CD14-positive monocyte (primary cell): Measurements from ENCODE around the gene STRBP. TPM values are rescaled to one million over a fixed set of nuclear protein-coding genes. Genes with fewer than 3 reads are reported as not detected.

Experiments
- DNase-seq, 3 donors: peaks; one replicate each; pipeline ENCODE4 v3.0.0-alpha.2; 2011 to 2022
- H2AFZ ChIP-seq: 2 replicates; pipeline ENCODE4 v1.6.0; 2012; ENCODE audit warnings: mild to moderate bottlenecking, low read depth, low read length, inconsistent platforms; ENCODE audit not compliant: insufficient read depth, poor library complexity, severe bottlenecking
- H3K27ac ChIP-seq, 2 donors: 1 replicate in 1 of 2; 2 replicates in 1 of 2; pipeline ENCODE4 v1.5.1; 2012 to 2013; ENCODE audit warnings: low read length in 2 of 2, control low read depth in 1 of 2, inconsistent platforms in 1 of 2, low read depth in 1 of 2, mild to moderate bottlenecking in 1 of 2
- H3K27me3 ChIP-seq, 2 donors: one replicate each; pipeline versions ENCODE4 v1.6.0 to v1.6.1; 2011 to 2013; ENCODE audit warnings: low read length in 2 of 2; ENCODE audit not compliant: control insufficient read depth in 2 of 2, insufficient read depth in 2 of 2
- H3K36me3 ChIP-seq, 2 donors: replicated peaks in 1 of 2; 1 replicate in 1 of 2; 2 replicates in 1 of 2; pipeline versions ENCODE4 v1.5.1 to v1.6.1; 2012 to 2013; ENCODE audit warnings: low read length in 2 of 2, control low read depth in 1 of 2, inconsistent platforms in 1 of 2, mild to moderate bottlenecking in 1 of 2; ENCODE audit not compliant: insufficient read depth in 2 of 2, control insufficient read depth in 1 of 2
- H3K4me1 ChIP-seq, 2 donors: 1 replicate in 1 of 2; 2 replicates in 1 of 2; pipeline versions ENCODE4 v1.5.1 to v1.6.1; 2012 to 2013; ENCODE audit warnings: low read length in 2 of 2, control low read depth in 1 of 2, inconsistent platforms in 1 of 2, mild to moderate bottlenecking in 1 of 2, moderate library complexity in 1 of 2; ENCODE audit not compliant: insufficient read depth in 2 of 2, control insufficient read depth in 1 of 2
- H3K4me2 ChIP-seq: replicated peaks from 2 replicates; pipeline ENCODE3; 2012; ENCODE audit warnings: low read length, moderate library complexity, mild to moderate bottlenecking; ENCODE audit not compliant: poor library complexity, severe bottlenecking; ENCODE audit errors: extremely low read depth
- H3K4me3 ChIP-seq, 3 experiments: fragments of 200-600 bp in 1 of 3; sonication (generic) in 1 of 3; replicated peaks in 1 of 3; 1 replicate in 2 of 3; 2 replicates in 1 of 3; pipeline ENCODE4 v1.5.1; 2011 to 2013; ENCODE audit warnings: low read length in 3 of 3, mild to moderate bottlenecking in 3 of 3, control low read depth in 2 of 3, low read depth in 2 of 3, inconsistent platforms in 1 of 3, moderate library complexity in 1 of 3
- H3K79me2 ChIP-seq: 2 replicates; pipeline ENCODE4 v1.6.0; 2012; ENCODE audit warnings: mild to moderate bottlenecking, control low read depth, inconsistent platforms, low read length, moderate library complexity; ENCODE audit not compliant: insufficient read depth
- H3K9ac ChIP-seq: 2 replicates; pipeline ENCODE4 v1.6.0; 2017; ENCODE audit warnings: low read length, mild to moderate bottlenecking; ENCODE audit not compliant: insufficient read depth, poor library complexity, severe bottlenecking
- H3K9me3 ChIP-seq, 2 donors: replicated peaks in 1 of 2; 1 replicate in 1 of 2; 2 replicates in 1 of 2; pipeline versions ENCODE4 v1.5.1 to v1.6.1; 2012 to 2013; ENCODE audit warnings: low read length in 2 of 2, control low read depth in 1 of 2; ENCODE audit not compliant: control insufficient read depth in 1 of 2, insufficient read depth in 1 of 2
- H4K20me1 ChIP-seq: 2 replicates; pipeline ENCODE4 v1.6.0; 2012; ENCODE audit warnings: mild to moderate bottlenecking, low read length, control low read depth, moderate library complexity; ENCODE audit not compliant: insufficient read depth
- H3K27ac Mint-ChIP-seq, 7 donors: one replicate each; pipeline ENCODE4 v1.8.0; 2020; ENCODE audit warnings: mild to moderate bottlenecking in 7 of 7, mixed read lengths in 7 of 7, moderate library complexity in 6 of 7, inconsistent platforms in 2 of 7
- H3K27me3 Mint-ChIP-seq, 3 donors: one replicate each; pipeline ENCODE4 v1.8.0; 2021 to 2022; ENCODE audit warnings: low read depth in 3 of 3, mild to moderate bottlenecking in 3 of 3, mixed read lengths in 3 of 3, moderate library complexity in 3 of 3, inconsistent platforms in 1 of 3
- H3K36me3 Mint-ChIP-seq, 2 donors: one replicate each; pipeline ENCODE4 v1.8.0; 2020; ENCODE audit warnings: mixed read lengths in 2 of 2, inconsistent platforms in 1 of 2, mild to moderate bottlenecking in 1 of 2
- H3K4me1 Mint-ChIP-seq: one replicate; pipeline ENCODE4 v1.8.0; 2020; ENCODE audit warnings: mild to moderate bottlenecking, mixed read lengths
- H3K4me3 Mint-ChIP-seq, 2 donors: one replicate each; pipeline ENCODE4 v1.8.0; 2020; ENCODE audit warnings: mild to moderate bottlenecking in 2 of 2, mixed read lengths in 2 of 2, moderate library complexity in 1 of 2
- H3K9me3 Mint-ChIP-seq, 7 donors: one replicate each; pipeline ENCODE4 v1.8.0; 2020 to 2022; ENCODE audit warnings: mixed read lengths in 7 of 7, mild to moderate bottlenecking in 6 of 7, moderate library complexity in 6 of 7, inconsistent platforms in 2 of 7
- WGBS: methylation state at CpG from one replicate; pipeline ENCODE4 v1.1.5; 2013; ENCODE audit warnings: missing lambda C conversion rate; ENCODE audit not compliant: insufficient coverage; 5-methylcytosine and 5-hydroxymethylcytosine counted together
- intact Hi-C, 2 donors: fragments of 100-400 bp; cut with micrococcal nuclease; formaldehyde crosslinking; loops; one replicate each; pipeline versions ENCODE4 v1.15.0 to v1.15.1; 2023
- polyA plus RNA-seq, 3 donors: library from polyadenylated mRNA; depleted of rRNA in 1 of 3; unstranded in 2 of 3; stranded (reverse) in 1 of 3; fragments of 300-500 nt in 2 of 3; fragments of >200 nt in 1 of 3; fragmentation: Illumina TruSeq in 2 of 3; gene quantifications; 1 replicate in 2 of 3; 2 replicates in 1 of 3; pipeline ENCODE4 v1.2.3, GENCODE V29; 2012 to 2021
- TF ChIP-seq, protein P1 (sequence below): fragments of 200-600 bp; IDR thresholded peaks from one replicate; pipeline ENCODE4 v1.8.0; 2022; ENCODE audit warnings: antibody characterized with exemption, mild to moderate bottlenecking

Gene STRBP
- polyA plus RNA-seq, 3 donors, result 0.97 to 1.9 (median 1.9) TPM

GRCh38 chr9:123084256-123084655 lies 184.1 kb downstream of the STRBP start:
- Histone ChIP-seq H3K79me2 (no peaks in the 10 kb centered on the region), H3K4me2 (no peak overlapping the region), H3K4me1 (no peaks in the 10 kb centered on the region), H4K20me1 (no peaks in the 10 kb centered on the region), H2AFZ (no peak overlapping the region), H3K4me3 (no peak overlapping the region), H3K27ac (no peak overlapping the region), H3K9ac (no peak overlapping the region), H3K27me3 (no peaks in the 10 kb centered on the region), H3K36me3 (peaks cover 80 to 100% of the 10 kb centered on the region in 2 donors), H3K9me3 (no peaks in the 10 kb centered on the region)
- 92% methylated on average over 1 of the region's 1 CpG for WGBS
- Mint-ChIP-seq H3K9me3 (peaks cover 0 to 1% (median 0%) of the 10 kb centered on the region in 7 donors), H3K27me3 (no peaks in the 10 kb centered on the region), H3K4me1 (no peaks in the 10 kb centered on the region), H3K36me3 (peaks cover 85 to 91% of the 10 kb centered on the region in 2 donors), H3K27ac (no peak overlapping the region), H3K4me3 (no peak overlapping the region)
- intact Hi-C loops, result loop anchor here in 1 of 2 donors (5.0 kb wide), 1 partner anchor 263 kb away; no protein-coding TSS in a partner anchor
- TF ChIP-seq, protein P1, sequence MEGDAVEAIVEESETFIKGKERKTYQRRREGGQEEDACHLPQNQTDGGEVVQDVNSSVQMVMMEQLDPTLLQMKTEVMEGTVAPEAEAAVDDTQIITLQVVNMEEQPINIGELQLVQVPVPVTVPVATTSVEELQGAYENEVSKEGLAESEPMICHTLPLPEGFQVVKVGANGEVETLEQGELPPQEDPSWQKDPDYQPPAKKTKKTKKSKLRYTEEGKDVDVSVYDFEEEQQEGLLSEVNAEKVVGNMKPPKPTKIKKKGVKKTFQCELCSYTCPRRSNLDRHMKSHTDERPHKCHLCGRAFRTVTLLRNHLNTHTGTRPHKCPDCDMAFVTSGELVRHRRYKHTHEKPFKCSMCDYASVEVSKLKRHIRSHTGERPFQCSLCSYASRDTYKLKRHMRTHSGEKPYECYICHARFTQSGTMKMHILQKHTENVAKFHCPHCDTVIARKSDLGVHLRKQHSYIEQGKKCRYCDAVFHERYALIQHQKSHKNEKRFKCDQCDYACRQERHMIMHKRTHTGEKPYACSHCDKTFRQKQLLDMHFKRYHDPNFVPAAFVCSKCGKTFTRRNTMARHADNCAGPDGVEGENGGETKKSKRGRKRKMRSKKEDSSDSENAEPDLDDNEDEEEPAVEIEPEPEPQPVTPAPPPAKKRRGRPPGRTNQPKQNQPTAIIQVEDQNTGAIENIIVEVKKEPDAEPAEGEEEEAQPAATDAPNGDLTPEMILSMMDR, result no peak
- DNase-seq, result no peak

- Mint-ChIP-seq H3K4me3 (no peak overlapping the region), H3K9me3 (peaks cover 0 to 1% (median 0%) of the 10 kb centered on the region in 7 donors), H3K27ac (no peak overlapping the region), H3K36me3 (peaks cover 84 to 91% of the 10 kb centered on the region in 2 donors), H3K4me1 (no peaks in the 10 kb centered on the region), H3K27me3 (no peaks in the 10 kb centered on the region)
- no peak overlapping the region for H3K4me3 ChIP-seq
- no peaks in the 10 kb centered on the region for H3K9me3 ChIP-seq
- no peaks in the 10 kb centered on the region for H4K20me1 ChIP-seq
- TF ChIP-seq, protein P1, result no peak
- intact Hi-C loops, result loop anchor here in 1 of 2 donors (5.0 kb wide), 1 partner anchor 264 kb away; no protein-coding TSS in a partner anchor
- no peak overlapping the region for H3K27ac ChIP-seq
- H3K27me3 ChIP-seq, result no peaks in the 10 kb centered on the region
- H3K79me2 ChIP-seq, result no peaks in the 10 kb centered on the region
- no peak overlapping the region for H3K9ac ChIP-seq
- no peaks in the 10 kb centered on the region for H3K4me1 ChIP-seq
- H2AFZ ChIP-seq, result no peak overlapping the region
- H3K4me2 ChIP-seq, result no peak overlapping the region
- peaks cover 77 to 100% of the 10 kb centered on the region in 2 donors for H3K36me3 ChIP-seq
- WGBS, result 100% methylated on average over 5 of the region's 6 CpGs
- DNase-seq, result no peak
These were observed 184.7 kb downstream of the STRBP start for GRCh38 chr9:123083680-123084079.
